ENCODE data around the gene MSMO1.

GRCh38 chr4:165319030-165319429 lies 8.4 kb upstream of the MSMO1 start:
- TF ChIP-seq CTCF (conservative IDR thresholded peaks at IDR 0.05; ENCODE audit: low read length) (no peak), EZH2phosphoT487 (IDR thresholded peaks at IDR 0.05; ENCODE audit: borderline replicate concordance, low read depth, low read length) (no peak)

Measured in OCI-LY7 (cell line).